GM23248 (cell line): ENCODE results near the gene GLT1D1.

Source experiments
- EZH2 ChIP-seq: fragments of 200-600 bp; sonication (generic); IDR thresholded peaks from 2 replicates; pipeline ENCODE4 v1.6.1; 2018; ENCODE audit warnings: antibody characterized with exemption, mild to moderate bottlenecking; ENCODE audit not compliant: insufficient read depth, poor library complexity, severe bottlenecking
- EZH2phosphoT487 ChIP-seq: fragments of 200-600 bp; sonication (generic); IDR thresholded peaks from 2 replicates; pipeline ENCODE4 v1.6.1; 2018; ENCODE audit warnings: antibody characterized with exemption, moderate library complexity, mild to moderate bottlenecking, low read depth; ENCODE audit not compliant: insufficient read depth

DNA sequence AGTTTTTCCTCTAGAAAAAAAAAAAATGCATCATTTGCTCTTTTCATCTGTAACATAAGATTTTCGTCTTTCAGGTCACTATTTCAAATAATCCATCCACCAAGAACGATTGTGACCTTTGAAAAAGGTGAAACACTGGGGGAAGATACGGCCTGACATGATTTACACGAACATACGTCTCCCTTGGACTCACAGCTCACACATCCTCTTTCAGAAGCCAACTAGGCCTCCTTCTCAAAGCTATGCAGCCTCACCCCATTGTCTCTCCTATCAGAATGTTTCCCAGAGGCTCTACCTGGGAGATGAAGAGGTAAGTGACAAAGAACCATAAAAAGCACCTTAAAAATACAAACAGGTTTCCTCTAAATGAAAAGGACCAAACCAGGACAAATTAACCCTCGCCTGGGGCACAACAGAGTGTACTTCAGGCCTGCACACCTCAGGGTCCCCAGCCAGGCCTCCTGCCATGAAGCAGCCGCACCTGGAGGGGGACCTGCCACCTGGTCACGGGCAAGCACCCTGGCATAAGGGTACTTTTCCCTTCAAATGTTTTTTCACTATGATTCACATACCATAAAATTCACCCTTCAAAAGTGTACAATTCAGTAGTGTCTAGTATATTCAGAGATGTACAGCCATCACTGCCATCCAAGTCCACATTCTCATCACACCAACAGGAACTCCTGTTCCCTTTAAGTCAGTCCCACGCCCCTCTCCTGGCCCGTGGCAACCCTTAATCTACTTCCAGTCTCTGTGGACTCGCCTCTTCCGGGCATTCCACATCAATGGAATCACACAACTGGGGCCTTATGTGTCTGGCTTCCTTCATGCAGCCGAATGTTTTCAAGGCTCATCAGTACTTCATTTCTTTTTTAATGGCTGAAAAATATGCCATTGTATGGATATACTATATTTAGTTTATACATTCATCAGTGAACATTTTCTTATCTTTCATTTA lies 34.9 kb upstream of the GLT1D1 start:
- no peak for TF ChIP-seq EZH2phosphoT487
- TF ChIP-seq EZH2, result no peak
